ENCODE data around the gene TMEM218. TPM values are rescaled to one million over a fixed set of nuclear protein-coding genes. Genes with fewer than 3 reads are reported as not detected.
"Not testable (repeated sequence)": the region's sequence is repeated elsewhere in the genome, so short reads cannot be mapped to it uniquely, and the experiment has no call there.

The TMEM218 gene
- polyA plus RNA-seq, 1 donor: 59.5 TPM

DNA sequence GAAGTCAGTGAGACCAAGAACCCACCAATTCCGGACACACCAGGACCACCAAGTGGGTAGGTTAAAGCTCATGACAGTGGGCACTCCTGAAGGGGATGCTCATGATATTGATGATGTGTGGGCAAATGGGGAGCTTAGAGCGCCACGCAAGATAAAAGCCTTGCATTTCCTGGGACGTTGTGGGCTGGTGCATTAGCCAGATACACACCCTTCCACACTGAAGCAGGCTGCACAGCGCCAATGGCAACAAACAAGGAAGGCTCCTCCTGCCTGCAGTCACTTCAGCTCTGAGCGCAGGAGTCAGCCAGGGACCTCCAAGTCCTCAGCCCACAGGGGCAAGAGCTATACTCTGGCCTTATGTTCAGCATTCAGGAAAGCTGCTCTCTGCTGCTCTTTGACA, 20.6 kb downstream of the TMEM218 start:
- DNase-seq: no peak

DNA sequence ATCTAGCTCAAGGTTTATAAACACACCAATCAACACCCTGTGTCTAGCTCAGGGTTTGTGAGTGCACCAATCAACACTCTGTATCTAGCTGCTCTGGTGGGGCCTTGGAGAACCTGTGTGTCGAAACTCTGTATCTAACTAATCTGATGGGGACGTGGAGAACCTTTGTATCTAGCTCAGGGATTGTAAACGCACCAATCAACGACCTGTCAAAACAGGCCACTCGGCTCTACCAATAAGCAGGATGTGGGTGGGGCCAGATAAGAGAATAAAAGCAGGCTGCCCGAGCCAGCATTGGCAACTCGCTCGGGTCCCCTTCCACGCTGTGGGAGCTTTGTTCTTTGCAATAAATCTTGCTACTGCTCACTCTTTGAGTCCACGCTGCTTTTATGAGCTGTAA, 21.3 kb downstream of the TMEM218 start:
- DNase-seq: not testable (repeated sequence)

DNA sequence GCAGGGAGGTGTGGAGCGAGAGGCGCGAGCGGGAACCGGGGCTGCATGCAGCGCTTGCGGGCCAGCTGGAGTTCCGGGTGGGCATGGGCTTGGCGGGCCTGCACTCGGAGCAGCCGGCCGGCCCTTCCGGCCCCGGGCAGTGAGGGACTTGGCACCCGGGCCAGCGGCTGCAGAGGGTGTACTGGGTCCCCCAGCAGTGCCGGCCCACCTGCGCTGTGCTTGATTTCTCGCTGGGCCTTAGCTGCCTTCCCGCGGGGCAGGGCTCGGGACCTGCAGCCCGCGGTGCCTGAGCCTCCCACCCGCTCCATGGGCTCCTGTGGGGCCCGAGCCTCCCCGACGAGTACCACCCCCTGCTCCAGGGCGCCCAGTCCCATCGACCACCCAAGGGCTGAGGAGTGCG, 21.9 kb downstream of the TMEM218 start:
- not testable (repeated sequence) for DNase-seq

DNA sequence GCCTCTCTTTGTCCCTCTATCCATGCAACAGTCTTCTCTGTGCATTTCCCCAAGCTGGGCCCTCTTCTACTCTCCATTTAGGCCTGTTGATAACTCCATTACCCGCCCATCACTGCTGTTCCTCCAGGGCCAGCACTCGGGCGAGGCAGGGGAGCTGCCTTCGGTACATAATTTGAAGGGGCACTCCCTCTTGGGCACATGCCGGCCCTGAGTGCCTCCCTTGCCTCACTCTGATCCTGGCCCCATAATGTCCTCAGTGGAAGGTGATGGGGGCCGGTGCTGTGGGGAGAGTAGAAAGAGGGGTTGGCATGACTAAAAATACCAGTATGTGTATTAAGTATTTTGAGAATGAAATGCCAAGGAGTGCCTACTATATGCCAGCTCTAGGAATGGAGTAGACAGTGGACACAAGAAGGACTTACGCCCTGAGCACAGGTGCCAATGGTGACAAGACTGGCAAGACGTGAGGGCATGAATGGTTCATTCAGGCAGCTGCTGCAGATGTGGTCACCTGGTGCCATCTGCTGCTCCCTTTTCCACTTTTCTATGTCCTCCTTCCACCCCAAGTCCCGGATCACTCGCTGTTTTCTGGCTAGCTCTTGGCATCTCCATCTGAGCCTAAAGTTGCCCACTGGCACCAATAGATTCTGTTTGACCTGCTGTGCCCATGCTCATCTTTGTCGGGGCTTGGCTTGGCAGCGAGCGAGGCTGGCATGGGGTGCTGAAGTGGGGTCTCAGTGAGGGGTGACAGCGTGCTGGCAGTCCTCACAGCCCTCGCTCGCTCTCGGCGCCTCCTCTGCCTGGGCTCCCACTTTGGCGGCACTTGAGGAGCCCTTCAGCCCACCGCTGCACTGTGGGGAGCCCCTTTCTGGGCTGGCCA, 22.6 kb downstream of the TMEM218 start:
- no peak for DNase-seq

DNA sequence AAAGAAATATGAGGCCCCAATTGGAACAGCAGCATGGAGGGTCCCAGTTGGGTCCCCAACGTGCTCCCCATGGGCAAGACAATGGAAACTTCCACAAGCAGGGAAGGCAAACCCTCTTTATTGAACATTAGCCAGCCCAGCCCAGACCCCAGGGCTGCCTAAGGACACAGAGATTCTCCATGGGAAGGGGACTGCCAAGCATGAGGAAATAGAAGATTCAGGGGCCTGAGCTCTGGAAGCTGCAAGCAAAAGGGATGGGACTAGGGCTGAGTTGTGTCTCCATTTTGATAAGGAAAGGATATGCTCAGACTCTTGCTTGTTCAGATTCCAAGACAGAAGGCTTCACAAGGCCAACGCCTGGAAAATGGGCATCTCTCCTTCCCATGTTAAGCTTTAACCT, 23.3 kb downstream of the TMEM218 start:
- DNase-seq: no peak

DNA sequence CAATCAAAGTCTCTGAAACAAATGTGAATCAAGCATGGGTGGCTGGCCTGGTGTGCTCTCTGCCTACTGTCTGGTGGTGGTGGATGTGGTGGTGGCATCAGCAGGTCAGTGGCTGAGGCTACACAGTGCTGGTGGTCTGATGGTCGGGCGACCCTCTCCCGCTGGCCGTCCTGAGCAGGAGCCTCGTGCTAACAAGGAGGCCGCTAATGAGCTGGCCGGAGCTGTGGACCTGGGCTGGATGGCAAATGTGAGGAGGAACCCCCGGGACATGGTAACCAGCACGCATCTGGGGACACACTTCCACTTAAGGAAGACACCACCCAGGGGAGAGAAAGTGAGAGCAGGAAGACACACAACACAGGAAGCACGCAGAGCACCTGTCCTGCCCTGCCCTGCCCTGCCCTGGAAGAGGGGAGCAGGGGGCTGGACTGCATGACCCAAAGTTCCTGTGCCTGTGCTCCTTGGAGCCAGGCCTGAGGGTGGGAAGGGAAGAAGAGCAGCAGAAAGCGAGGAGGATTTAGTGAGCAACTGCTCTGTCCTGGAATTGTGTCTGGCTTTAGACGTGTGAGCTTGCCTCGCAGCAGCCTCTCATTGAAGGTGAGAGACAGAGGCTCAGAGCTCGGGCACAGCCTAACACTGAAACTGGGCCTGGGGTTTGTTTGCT, 24.7 kb downstream of the TMEM218 start:
- DNase-seq: no peak

DNA sequence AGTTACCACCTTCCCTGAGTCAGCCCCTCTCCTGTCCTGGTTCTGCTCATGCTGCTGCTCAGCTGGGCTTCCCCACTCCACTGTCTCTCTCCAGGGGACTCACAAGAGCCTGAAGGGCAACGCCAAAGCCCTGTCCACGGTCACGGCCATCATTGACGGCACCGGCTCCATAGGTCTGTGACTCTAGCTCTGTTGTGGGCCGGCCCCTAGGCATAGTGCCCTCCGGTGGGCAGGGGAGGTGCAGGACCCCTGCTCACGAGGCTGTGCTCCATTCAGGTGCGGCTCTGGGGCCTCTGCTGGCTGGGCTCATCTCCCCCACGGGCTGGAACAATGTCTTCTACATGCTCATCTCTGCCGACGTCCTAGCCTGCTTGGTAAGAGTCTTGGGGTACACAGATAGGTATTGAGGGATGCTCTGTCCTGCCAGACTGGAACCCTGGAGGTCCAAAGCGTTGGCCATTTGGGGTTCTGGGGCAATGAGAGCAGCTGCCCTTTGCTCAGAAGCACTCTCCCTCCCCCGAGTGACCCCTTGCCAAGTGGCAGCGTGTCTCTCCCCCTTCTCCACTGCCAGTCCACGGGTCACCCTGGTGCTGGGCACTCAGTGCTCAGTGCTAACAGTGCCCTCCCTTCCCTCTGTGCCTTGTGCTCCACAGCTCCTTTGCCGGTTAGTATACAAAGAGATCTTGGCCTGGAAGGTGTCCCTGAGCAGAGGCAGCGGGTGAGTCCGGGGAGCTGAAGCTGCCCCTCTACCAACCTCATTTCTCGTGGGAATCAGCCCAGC, 25.9 kb downstream of the TMEM218 start:
- no peak for DNase-seq

DNA sequence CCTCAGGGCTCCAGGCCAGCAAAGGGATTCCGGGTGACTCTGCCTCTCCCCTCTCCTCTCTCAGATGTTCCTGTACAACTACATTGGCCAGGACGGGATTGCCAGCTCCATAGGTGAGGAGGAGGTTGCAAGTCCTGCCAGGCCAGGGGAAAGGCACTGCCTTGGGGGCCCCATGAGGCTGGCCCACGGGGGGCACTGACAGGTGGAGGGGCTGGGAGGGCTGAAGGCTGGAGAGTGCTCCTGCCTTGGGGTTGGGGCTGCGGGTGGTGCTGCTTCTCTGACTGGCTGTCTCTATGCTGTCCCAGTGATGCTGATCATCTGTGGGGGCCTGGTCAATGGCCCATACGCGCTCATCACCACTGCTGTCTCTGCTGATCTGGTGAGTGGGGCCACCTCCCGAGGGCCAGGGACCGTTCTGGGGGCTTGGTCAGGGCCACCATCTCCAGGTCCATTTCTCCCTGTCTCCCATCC, 26.6 kb downstream of the TMEM218 start:
- no peak for DNase-seq

DNA sequence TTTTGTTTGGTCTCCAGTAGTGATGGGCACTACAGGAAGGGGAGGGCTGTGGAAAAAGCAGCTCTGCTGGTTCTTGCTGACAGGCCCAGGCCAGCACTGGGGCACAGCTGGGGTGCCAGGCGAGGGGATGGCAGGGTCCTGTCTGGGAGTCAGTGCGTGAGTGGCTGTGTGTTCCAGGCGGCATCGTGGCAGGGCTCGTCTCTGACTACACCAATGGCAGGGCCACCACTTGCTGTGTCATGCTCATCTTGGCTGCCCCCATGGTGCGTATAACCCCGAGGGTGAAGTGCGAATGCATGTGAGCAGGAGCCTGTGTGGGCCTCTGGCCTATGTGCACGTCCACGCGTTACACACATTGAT, 27.4 kb downstream of the TMEM218 start:
- DNase-seq: no peak

DNA sequence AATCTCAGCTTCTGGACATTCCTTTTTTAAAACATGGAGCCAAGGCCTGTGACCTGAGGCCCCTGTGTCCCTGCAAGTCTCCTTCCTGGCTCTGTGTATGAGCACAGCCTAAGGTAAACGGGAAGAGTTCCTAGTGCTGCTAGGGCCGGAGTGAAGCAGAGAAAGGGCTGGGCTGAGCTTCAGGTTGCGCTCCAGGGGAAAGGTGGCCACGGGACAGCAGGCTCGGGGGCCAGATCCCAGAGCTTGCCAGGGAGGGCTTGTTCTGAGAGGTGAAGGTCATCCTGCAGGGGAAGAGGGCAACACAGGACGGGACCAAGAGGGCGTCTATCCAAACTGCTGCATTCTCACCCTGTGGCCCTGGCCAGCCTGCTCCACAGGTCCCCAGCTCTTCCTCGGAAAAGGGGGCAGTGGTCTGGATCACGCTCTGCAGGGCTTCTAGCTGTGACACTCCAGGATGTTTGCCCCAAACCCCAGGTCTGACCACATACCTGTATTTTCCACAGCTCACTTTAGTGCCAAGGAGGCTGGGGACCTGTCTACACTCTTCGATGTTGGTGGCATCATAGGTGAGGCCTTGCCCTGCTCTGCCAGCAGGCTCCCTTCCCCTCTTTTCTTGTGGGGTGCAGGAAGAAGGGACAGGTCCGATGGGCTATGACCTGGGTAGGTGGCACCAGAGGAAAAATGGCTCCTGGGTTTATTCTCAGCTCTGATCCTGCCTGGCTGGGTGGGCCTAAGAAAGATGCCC, 27.9 kb downstream of the TMEM218 start:
- no peak for DNase-seq

DNA sequence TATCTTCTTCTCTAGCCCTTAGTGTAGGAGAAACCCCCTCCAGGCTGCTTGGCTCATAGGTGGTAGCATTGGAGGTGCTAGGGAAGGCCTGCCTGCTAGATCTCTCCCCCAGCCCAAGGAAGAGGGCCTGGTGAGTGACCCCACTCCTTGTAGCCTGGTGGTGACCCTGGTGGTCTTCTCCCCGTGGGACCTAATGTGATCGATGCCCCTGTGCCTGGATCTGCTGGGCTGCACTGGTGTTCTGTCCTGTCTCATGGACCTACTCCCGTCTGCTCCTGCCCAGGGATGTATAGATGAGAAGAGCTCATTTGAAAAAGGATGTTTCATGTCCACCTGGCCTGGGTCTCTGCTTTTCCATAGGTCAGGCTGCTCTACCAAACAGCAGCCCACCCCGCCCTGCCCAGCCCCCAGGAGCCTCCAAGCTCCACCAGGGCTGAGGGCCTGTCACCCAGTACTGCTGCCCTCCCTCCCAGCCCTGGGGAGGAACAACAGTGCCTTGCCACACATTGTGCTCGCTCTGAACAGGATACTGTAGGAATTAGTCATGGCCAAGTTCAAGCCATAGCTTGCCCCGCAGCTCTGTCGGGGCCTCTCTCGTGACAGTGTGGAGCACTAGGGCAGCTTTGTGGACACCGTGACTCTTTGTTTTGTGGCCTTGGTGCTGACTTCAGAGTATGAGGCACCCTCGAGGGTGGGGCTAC, 28.7 kb downstream of the TMEM218 start:
- DNase-seq: no peak

DNA sequence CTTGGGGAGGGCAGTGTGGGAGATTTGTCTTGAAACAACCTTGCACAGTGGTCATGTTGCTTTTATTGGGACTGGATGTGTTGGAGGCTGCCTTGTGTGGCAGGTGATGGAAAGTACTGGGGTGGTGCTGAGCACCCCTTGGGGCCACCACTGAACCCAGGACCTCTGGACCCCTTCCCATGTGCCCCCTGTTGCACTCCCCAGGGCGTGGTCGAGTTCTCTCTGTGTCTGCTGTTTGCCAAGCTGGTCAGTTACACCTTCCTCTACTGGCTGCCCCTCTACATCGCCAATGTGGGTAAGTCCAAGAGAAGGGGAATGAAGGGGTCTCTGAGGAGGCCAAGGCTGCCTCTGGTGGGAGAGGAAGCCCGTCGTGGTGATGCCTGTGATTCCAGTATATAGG, 29.4 kb downstream of the TMEM218 start:
- no peak for DNase-seq

DNA sequence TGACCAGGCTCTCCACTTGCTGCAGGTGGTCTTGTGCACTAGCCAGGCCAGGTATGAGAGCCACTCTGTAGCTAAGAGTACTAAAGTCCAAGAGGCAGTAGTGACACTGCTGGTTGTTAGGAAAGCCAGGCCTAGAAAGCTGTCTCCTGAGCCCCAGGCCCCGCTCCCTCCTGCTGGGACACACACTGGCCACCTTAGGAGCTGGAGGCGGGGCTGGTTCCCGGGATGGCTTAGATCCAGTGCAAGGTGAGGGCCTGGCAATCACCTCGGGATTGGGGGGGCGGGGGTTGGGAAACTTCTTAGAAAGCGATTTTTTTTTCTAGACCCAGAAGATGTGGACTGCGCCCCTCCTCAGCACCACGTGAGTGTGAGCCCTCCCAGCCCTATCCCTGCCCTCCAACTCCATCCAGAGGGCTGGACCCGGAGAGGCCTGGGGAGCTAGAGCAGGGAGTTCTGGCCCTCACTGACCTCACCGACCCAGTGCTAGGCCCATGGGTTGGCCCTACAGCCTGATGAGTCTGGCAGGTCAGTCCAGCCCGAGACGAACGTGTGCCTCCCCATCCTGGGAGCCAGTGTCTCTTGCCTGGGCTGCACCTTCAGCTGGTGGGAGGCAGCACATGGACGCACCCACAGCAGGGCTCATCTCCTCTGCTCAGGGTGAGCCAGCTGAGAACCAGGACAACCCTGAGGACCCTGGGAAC, 30.2 kb downstream of the TMEM218 start:
- no peak for DNase-seq

DNA sequence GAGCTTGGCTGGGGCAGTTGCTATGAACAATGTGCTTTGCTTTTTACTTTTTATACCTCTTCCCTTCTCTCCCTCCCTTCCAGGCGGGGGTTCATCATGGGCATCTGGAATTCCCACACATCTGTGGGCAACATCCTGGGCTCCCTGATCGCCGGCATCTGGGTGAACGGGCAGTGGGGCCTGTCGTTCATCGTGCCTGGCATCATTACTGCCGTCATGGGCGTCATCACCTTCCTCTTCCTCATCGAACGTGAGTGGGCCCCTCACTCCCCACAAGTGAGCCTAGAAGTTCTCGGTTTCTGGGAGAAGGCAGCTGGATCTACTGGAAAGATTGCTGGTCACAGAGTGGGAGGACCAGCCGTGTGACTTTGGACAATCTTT, 30.9 kb downstream of the TMEM218 start:
- no peak for DNase-seq

DNA sequence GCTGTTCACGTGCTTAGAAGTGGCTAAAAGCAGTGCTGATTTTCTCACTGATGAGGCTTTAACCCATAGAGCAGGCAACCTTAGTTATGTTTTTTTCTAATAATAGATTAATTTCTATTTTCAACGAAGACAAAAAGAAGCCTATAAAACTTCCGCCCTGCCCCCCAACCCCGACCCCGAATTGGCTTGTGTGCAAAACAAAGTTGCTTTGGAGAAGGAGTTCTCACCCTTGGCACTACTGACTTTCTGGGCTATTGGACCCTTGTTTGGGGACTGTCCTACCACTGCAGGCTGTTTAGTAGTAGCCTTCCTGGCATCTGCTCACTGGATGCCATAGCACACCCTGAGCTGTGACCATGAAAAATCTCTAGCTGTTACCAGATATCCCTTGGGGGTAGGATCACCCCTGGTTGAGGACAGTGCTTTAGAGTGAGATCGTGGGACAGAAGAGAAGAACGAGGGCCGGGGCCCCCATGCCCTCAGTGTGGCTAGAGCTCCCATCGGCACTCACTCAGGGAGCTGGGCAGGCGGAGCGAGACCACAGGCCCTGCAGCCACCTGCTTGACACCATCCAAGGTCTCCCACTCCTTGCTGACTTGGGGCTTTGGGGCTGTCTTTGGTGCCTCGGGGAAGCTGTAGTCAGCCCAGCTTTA, 31.4 kb downstream of the TMEM218 start:
- DNase-seq: no peak

DNA sequence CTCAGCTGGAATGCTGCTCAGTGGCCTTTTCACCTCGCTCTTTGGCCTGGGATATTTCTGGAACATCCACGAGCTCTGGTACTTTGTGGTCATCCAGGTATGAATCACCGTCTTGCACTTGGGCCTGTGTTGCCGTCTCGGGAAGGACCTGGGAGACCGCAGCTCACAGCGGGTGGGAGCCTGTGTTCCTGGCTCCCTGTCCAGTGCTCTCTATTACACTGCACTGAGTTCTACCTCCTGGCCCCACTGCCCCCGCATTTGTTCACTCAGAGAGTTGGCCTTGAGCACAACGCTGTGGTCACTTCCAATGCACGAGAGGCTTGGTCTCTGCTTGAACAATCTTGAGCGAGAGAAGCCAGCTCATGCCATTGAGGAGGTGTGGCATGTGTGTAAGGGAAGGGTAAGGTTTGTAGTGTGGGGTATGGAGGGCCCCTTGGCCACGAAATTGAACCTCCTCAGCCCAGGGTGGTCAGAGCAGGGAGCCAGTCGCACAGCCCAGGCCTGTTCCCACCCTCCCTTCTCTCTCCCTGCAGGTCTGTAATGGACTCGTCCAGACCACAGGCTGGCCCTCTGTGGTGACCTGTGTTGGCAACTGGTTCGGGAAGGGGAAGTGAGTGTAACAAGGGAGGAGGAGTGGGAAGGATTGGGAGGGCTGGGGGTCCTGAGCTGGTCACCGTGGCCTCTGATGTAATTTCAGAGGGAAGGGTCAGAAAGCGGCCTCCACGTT, 32.1 kb downstream of the TMEM218 start:
- no peak for DNase-seq

DNA sequence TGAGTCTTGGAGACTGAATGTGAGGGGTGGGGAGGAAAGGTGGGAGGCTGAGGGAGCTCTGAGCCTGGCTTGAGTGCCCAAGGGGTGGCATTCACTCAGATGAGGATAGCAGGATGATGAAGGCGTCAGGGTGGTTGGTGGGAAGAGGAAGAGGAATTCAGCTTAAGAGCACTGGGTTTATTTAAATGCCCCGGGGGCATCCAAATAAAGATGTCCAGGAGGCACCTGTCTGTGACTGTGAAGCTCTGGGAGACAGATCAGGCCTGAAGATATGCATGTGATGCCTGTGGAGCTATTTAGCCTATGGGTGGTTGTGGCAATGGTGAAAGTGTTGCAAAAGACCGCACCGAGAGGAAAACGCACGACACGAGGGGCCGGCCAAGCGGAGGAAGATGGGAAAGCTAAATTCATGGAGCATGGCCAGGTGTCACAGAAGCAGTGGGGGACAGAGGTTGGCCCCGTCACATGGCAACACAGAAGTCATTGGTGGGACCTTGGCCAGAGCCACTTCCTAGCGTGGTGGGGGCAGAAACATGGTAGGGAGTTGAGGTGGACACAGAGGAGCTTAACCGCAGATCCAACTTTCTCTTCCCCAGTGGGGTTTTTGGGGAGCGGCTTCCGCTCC, 32.8 kb downstream of the TMEM218 start:
- DNase-seq: no peak

DNA sequence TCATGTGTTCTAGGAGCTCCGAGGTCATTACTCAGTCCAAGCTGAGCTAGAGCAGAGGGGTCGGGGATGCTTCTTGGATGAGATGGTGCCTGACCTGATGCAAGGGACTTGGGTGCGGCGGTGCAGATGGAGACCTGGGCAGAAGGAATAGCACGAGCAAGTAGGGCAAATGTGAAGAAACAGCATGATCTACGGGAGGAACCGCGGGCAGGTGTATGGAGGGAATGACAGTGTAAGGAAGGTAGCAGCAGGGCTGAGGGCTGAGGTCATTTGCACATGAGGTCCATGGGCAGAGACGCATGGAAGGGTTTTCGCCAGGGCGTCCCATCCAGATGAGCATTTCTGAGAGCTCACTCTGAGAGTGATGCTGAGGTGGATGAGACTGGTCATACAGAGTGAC, 33.4 kb downstream of the TMEM218 start:
- no peak for DNase-seq

DNA sequence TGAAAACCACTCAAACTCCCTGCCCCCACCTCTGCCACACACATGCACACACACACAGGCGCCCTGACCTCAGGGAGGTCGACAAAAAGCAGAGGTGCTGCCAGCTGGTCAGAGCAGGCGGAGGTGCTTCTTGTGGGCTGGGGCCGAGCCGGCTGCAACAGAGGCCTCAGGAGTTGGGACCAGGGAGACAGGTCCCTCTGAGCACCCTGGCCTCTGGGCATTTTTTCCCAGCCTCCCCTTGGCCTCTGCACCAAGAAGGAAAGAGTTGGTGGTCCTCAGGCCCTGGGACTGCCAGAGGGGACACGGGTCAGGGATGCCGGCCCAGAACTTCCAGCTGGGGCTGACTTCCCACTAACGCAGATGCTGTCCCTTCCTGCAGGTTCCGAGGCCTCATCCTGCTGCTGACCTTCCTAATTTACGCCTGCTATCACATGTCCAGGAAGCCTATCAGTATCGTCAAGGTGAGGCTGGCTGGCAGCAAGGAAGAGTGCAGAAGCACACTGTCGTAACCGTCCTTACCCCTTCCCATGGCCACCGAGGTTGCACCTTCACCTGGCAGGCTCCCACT, 35.0 kb downstream of the TMEM218 start:
- DNase-seq: no peak
